HCT116 (cell line): ENCODE measurements around the gene PCTP.

ENCODE experiments used
- CEBPB ChIP-seq: IDR thresholded peaks from 2 replicates; pipeline ENCODE4 v1.6.1; 2012; ENCODE audit warnings: low read depth
- CTCF ChIP-seq, 3 experiments: fragments of 200-600 bp in 1 of 3; sonication (generic) in 1 of 3; IDR thresholded peaks in 2 of 3; conservative IDR thresholded peaks in 1 of 3; 2 replicates each; pipeline ENCODE4 v1.5.1; 2012 to 2017; ENCODE audit warnings: low read depth in 2 of 3, low read length in 2 of 3, antibody characterized with exemption in 1 of 3, borderline replicate concordance in 1 of 3, control low read depth in 1 of 3, mild to moderate bottlenecking in 1 of 3, mixed read lengths in 1 of 3, mixed run types in 1 of 3, moderate library complexity in 1 of 3; ENCODE audit not compliant: insufficient read depth in 1 of 3
- EZH2phosphoT487 ChIP-seq: fragments of 200-600 bp; IDR thresholded peaks from 2 replicates; pipeline ENCODE4 v1.6.1; 2018; ENCODE audit warnings: antibody characterized with exemption, borderline replicate concordance
- MAX ChIP-seq: IDR thresholded peaks from 2 replicates; pipeline ENCODE4 v1.6.1; 2012
- POLR2AphosphoS5 ChIP-seq: IDR thresholded peaks from 2 replicates; pipeline ENCODE4 v1.6.1; 2011; ENCODE audit warnings: mild to moderate bottlenecking, low read depth, low read length, moderate library complexity
- SIN3A ChIP-seq: IDR thresholded peaks from 2 replicates; pipeline ENCODE4 v1.6.1; 2012; ENCODE audit warnings: low read depth
- ZNF274 ChIP-seq: fragments of 200-500 bp; sonication (Bioruptor generic); IDR thresholded peaks from 2 replicates; pipeline ENCODE4 v1.6.1; 2014; ENCODE audit warnings: mild to moderate bottlenecking, low read depth, low read length, inconsistent platforms

GRCh38 chr17:55740511-55741355, 10.1 kb upstream of the PCTP start:
- no peak for TF ChIP-seq CTCF (IDR thresholded peaks at IDR 0.05 in 2 of 3, conservative IDR thresholded peaks at IDR 0.05 in 1 of 3; ENCODE audit: borderline replicate concordance in 1 of 3, insufficient read depth in 1 of 3, low read depth in 2 of 3, low read length in 2 of 3)
- no peak for TF ChIP-seq MAX
- TF ChIP-seq POLR2AphosphoS5, result no peak
- TF ChIP-seq EZH2phosphoT487, result no peak
- TF ChIP-seq CEBPB, result no peak
- no peak for TF ChIP-seq ZNF274
- TF ChIP-seq SIN3A, result no peak
